Ovary (tissue), 3 donors: ENCODE data around the gene RAD51D.

ENCODE experiments used
- POLR2A ChIP-seq: fragments of 450-650 bp; IDR thresholded peaks from one replicate; pipeline ENCODE4 v1.6.1; 2017; ENCODE audit warnings: antibody characterized with exemption, mild to moderate bottlenecking, moderate library complexity
- TF ChIP-seq, protein P1 (sequence below), 3 donors: fragments of 450-650 bp in 2 of 3; fragments of 200-600 bp in 1 of 3; IDR thresholded peaks; one replicate each; pipeline versions ENCODE4 v1.5.1 to v1.8.0; 2016 to 2022; ENCODE audit warnings: antibody characterized with exemption in 3 of 3, mild to moderate bottlenecking in 1 of 3
- donor health status: DM: no; HTN: no; CAD: no.

DNA sequence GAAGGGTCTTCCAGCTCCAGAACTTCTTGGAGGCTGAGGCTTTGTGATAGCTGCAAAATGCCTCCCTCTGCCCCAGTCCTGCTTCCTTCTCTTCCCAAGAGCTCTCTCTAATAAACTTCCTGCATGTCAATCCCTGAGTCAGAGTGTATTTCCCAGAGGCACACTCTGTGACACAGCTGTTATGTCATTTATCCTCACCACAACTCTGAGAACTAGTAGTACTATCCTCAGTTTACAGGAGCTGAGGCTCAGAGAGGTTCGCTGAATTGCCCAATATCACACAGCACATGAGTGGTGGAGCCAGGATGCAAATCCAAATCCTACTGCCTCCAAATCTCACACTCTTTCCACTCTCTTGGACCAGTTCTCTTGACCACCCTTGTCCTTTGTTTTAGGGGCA lies 48.0 kb upstream of the RAD51D start:
- no peak for TF ChIP-seq POLR2A
- TF ChIP-seq, protein P1, sequence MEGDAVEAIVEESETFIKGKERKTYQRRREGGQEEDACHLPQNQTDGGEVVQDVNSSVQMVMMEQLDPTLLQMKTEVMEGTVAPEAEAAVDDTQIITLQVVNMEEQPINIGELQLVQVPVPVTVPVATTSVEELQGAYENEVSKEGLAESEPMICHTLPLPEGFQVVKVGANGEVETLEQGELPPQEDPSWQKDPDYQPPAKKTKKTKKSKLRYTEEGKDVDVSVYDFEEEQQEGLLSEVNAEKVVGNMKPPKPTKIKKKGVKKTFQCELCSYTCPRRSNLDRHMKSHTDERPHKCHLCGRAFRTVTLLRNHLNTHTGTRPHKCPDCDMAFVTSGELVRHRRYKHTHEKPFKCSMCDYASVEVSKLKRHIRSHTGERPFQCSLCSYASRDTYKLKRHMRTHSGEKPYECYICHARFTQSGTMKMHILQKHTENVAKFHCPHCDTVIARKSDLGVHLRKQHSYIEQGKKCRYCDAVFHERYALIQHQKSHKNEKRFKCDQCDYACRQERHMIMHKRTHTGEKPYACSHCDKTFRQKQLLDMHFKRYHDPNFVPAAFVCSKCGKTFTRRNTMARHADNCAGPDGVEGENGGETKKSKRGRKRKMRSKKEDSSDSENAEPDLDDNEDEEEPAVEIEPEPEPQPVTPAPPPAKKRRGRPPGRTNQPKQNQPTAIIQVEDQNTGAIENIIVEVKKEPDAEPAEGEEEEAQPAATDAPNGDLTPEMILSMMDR (IDR thresholded peaks at IDR 0.05): no peak
